ENCODE results near the gene STK10.

STK10 gene

GRCh38 chr5:172089298-172090117 lies 98.5 kb downstream of the STK10 start:
- DNase-seq (ENCODE audit: low spot score) = no peak

GRCh38 chr5:172088801-172089200 lies 99.2 kb downstream of the STK10 start:
- DNase-seq (ENCODE audit: low spot score) = no peak

GRCh38 chr5:172086194-172086975 lies 101.6 kb downstream of the STK10 start:
- DNase-seq (ENCODE audit: low spot score) = no peak

GRCh38 chr5:172085738-172086137 lies 102.3 kb downstream of the STK10 start:
- no peak for DNase-seq (ENCODE audit: low spot score)

GRCh38 chr5:172082180-172082579 lies 105.8 kb downstream of the STK10 start:
- no peak for DNase-seq (ENCODE audit: low spot score)

- DNase-seq (ENCODE audit: low spot score) = no peak
These were observed 108.1 kb downstream of the STK10 start for GRCh38 chr5:172079876-172080275.

GRCh38 chr5:172078726-172079345 lies 109.2 kb downstream of the STK10 start:
- DNase-seq (ENCODE audit: low spot score) = no peak

- no peak for DNase-seq (ENCODE audit: low spot score)
These were observed 110.2 kb downstream of the STK10 start for GRCh38 chr5:172077664-172078425.

- no peak for DNase-seq (ENCODE audit: low spot score)
These were observed 111.2 kb downstream of the STK10 start for GRCh38 chr5:172076761-172077244.

GRCh38 chr5:172075656-172076055 lies 112.4 kb downstream of the STK10 start:
- no peak for DNase-seq (ENCODE audit: low spot score)

GRCh38 chr5:172074896-172075295 lies 113.1 kb downstream of the STK10 start:
- no peak for DNase-seq (ENCODE audit: low spot score)

GRCh38 chr5:172071309-172071875 lies 116.6 kb downstream of the STK10 start:
- DNase-seq (ENCODE audit: low spot score) = no peak

- no peak for DNase-seq (ENCODE audit: low spot score)
These were observed 122.5 kb downstream of the STK10 start for GRCh38 chr5:172065431-172066065.

GRCh38 chr5:172064766-172065165 lies 123.3 kb downstream of the STK10 start:
- DNase-seq (ENCODE audit: low spot score) = no peak

- no peak for DNase-seq (ENCODE audit: low spot score)
These were observed 123.7 kb downstream of the STK10 start for GRCh38 chr5:172064358-172064757.

GRCh38 chr5:172063463-172064235 lies 124.4 kb downstream of the STK10 start:
- no peak for DNase-seq (ENCODE audit: low spot score)

- DNase-seq (ENCODE audit: low spot score) = no peak
These were observed 128.3 kb downstream of the STK10 start for GRCh38 chr5:172059661-172060100.

GRCh38 chr5:172058088-172058487 lies 129.9 kb downstream of the STK10 start:
- DNase-seq (ENCODE audit: low spot score) = no peak

GRCh38 chr5:172055996-172056395 lies 132.0 kb downstream of the STK10 start:
- DNase-seq (ENCODE audit: low spot score) = no peak

- DNase-seq (ENCODE audit: low spot score) = no peak
These were observed 132.6 kb downstream of the STK10 start for GRCh38 chr5:172055421-172055820.
